ENCODE results near the gene CDHR5. TPM values are rescaled to one million over a fixed set of nuclear protein-coding genes. Genes with fewer than 3 reads are reported as not detected.

Gene CDHR5
- total RNA-seq, 4 donors from 2014 or later = not detected

GRCh38 chr11:640021-640706 is 15.4 kb upstream of the CDHR5 start:
- TF ChIP-seq CTCF (IDR thresholded peaks at IDR 0.05; ENCODE audit: low read depth) = no peak

GRCh38 chr11:639332-639955 is 14.7 kb upstream of the CDHR5 start:
- TF ChIP-seq CTCF (IDR thresholded peaks at IDR 0.05; ENCODE audit: low read depth) = no peak

GRCh38 chr11:638631-639331 is 14.0 kb upstream of the CDHR5 start:
- TF ChIP-seq CTCF (IDR thresholded peaks at IDR 0.05; ENCODE audit: low read depth) = no peak

- TF ChIP-seq CTCF (IDR thresholded peaks at IDR 0.05; ENCODE audit: low read depth) = no peak
These were observed 13.1 kb upstream of the CDHR5 start for GRCh38 chr11:637593-638521.

- TF ChIP-seq CTCF (IDR thresholded peaks at IDR 0.05; ENCODE audit: low read depth) = no peak
These were observed 12.5 kb upstream of the CDHR5 start for GRCh38 chr11:637333-637592.

GRCh38 chr11:636511-637332 is 12.0 kb upstream of the CDHR5 start, which contains the start of gene DRD4:
DRD4 (plus strand) TSS chr11:637269; CDS start chr11:637305, 36 bp downstream.
- TF ChIP-seq CTCF (IDR thresholded peaks at IDR 0.05; ENCODE audit: low read depth) = no peak
